ENCODE results near the gene PCSK1N.
"Not testable (repeated sequence)": the region's sequence is repeated elsewhere in the genome, so short reads cannot be mapped to it uniquely, and the experiment has no call there.

Gene PCSK1N

GRCh38 chrX:48819394-48819793, 16.0 kb downstream of the PCSK1N start:
- not testable (repeated sequence) for DNase-seq

- no peak for DNase-seq
These were observed 16.5 kb downstream of the PCSK1N start for GRCh38 chrX:48818866-48819265.

- DNase-seq: no peak
These were observed 17.3 kb downstream of the PCSK1N start for GRCh38 chrX:48818098-48818497.

- no peak for DNase-seq
These were observed 19.2 kb downstream of the PCSK1N start for GRCh38 chrX:48816014-48816810.

GRCh38 chrX:48815266-48815665, 20.1 kb downstream of the PCSK1N start:
- no peak for DNase-seq

- DNase-seq: no peak
These were observed 20.7 kb downstream of the PCSK1N start for GRCh38 chrX:48814722-48815121.

- no peak for DNase-seq
These were observed 21.8 kb downstream of the PCSK1N start for GRCh38 chrX:48813644-48814043.

GRCh38 chrX:48806081-48806480, 29.3 kb downstream of the PCSK1N start:
- no peak for DNase-seq

GRCh38 chrX:48802905-48803200, 32.6 kb downstream of the PCSK1N start:
- DNase-seq: no peak

- DNase-seq: peak; percentile 72 to 79
These were observed 33.1 kb downstream of the PCSK1N start for GRCh38 chrX:48802089-48802904.

GRCh38 chrX:48801280-48802088, 33.9 kb downstream of the PCSK1N start, which contains the start of gene HDAC6:
TSS of gene HDAC6 (plus strand) at chrX:48802067. CDS start at chrX:48802693, 626 bp downstream.
- peak; percentile 98 to 99 for DNase-seq

- DNase-seq: no peak
These were observed 34.7 kb downstream of the PCSK1N start for GRCh38 chrX:48800574-48801279.

- no peak for DNase-seq
These were observed 37.1 kb downstream of the PCSK1N start for GRCh38 chrX:48798318-48798717.

- no peak for DNase-seq
These were observed 40.4 kb downstream of the PCSK1N start for GRCh38 chrX:48794911-48795515.

- no peak for DNase-seq
These were observed 41.0 kb downstream of the PCSK1N start for GRCh38 chrX:48794340-48794910.

- DNase-seq: no peak
These were observed 41.5 kb downstream of the PCSK1N start for GRCh38 chrX:48793935-48794334.

GRCh38 chrX:48792219-48792618, 43.2 kb downstream of the PCSK1N start:
- no peak for DNase-seq

- DNase-seq: no peak
These were observed 44.2 kb downstream of the PCSK1N start for GRCh38 chrX:48791063-48791820.

GRCh38 chrX:48790477-48790876, 44.9 kb downstream of the PCSK1N start:
- DNase-seq: no peak

GRCh38 chrX:48789366-48790220, 45.8 kb downstream of the PCSK1N start:
- DNase-seq: peak; percentile 9 to 19
